ENCODE data around the gene JARID2.

The JARID2 gene

GRCh38 chr6:15382712-15383111 lies 136.8 kb downstream of the JARID2 start:
- no peak overlapping the region for H3K27ac Mint-ChIP-seq (ENCODE audit: low read depth)

GRCh38 chr6:15384901-15385300 lies 139.0 kb downstream of the JARID2 start:
- DNase-seq (ENCODE audit: low spot score in 2 of 2) (no peak), ATAC-seq (replicated peaks; ENCODE audit: extremely low read depth, poor library complexity, severe bottlenecking) (no peak)
- peaks cover 82% of the 10 kb centered on the region for H3K4me1 Mint-ChIP-seq
- no peaks in the 10 kb centered on the region for H3K9me3 Mint-ChIP-seq
- H3K36me3 Mint-ChIP-seq (ENCODE audit: insufficient read depth): no peaks in the 10 kb centered on the region
- no peaks in the 10 kb centered on the region for H3K27me3 Mint-ChIP-seq
- no peak overlapping the region for H3K4me3 Mint-ChIP-seq
- no peak overlapping the region for H3K27ac Mint-ChIP-seq (ENCODE audit: low read depth)

More at GRCh38 chr6:15382712-15383111, 136.8 kb downstream of the JARID2 start:
- Mint-ChIP-seq H3K27me3 (no peaks in the 10 kb centered on the region), H3K4me3 (no peak overlapping the region), H3K4me1 (peaks cover 73% of the 10 kb centered on the region), H3K9me3 (no peaks in the 10 kb centered on the region), H3K36me3 (ENCODE audit: insufficient read depth) (no peaks in the 10 kb centered on the region)
- ATAC-seq (replicated peaks; ENCODE audit: extremely low read depth, poor library complexity, severe bottlenecking) (no peak), DNase-seq (ENCODE audit: low spot score in 2 of 2) (no peak)

GRCh38 chr6:15385521-15385920 lies 139.7 kb downstream of the JARID2 start:
- peaks cover 80% of the 10 kb centered on the region for H3K4me1 Mint-ChIP-seq
- no peaks in the 10 kb centered on the region for H3K9me3 Mint-ChIP-seq
- H3K27me3 Mint-ChIP-seq: no peaks in the 10 kb centered on the region
- ATAC-seq (replicated peaks; ENCODE audit: extremely low read depth, poor library complexity, severe bottlenecking) (no peak), DNase-seq (ENCODE audit: low spot score in 2 of 2) (no peak)
- H3K4me3 Mint-ChIP-seq: no peak overlapping the region
- no peak overlapping the region for H3K27ac Mint-ChIP-seq (ENCODE audit: low read depth)
- no peaks in the 10 kb centered on the region for H3K36me3 Mint-ChIP-seq (ENCODE audit: insufficient read depth)

DNA sequence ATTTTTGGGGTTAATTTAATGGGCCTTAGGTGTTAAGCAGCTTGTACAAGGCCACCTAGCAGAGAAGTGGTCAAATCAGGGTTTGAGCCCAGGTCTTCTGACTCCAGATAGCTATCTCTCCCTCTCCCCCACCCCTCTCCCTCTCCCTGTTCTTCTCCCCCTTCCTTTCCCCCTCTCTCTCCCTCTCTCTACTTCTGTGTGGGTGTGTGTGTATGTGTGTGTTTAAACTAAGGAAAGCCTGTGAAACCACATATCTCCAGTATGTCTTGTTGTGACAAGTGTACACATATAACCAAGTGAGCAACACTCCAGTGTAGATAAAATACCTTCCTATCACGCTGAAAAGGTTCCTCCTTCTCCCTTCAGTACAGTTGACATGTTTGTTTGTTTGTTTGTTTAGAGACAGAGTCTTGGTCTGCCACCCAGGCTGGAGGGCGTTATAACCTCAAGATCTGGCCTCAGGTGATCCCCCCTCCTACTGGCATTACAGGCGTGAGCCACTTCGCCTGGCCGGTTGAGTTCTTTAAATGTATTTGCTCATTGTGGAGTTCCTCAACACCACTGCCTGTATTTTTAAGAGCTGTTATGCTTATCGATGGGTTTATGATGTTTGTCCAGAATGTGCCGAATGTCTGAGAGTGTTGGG lies 140.4 kb downstream of the JARID2 start:
- ATAC-seq (replicated peaks; ENCODE audit: extremely low read depth, poor library complexity, severe bottlenecking): no peak

DNA sequence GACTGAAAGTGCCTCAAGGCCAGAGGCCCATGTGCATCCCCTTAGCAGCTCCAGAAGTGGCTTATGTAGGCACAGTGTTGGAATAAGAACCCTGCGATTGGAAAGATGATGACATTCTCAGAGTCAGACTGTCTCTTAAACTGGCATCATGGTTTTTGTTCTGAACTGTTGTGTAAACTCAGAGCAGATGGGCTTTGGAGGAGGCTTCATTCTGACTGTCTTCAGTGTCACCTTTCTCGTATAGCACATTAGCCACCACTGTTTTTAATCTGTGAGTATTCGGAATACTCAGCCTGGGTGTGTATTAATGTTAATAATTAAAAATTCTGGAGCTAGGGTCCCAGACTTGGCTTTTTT lies 140.9 kb downstream of the JARID2 start:
- no peak for DNase-seq (ENCODE audit: low spot score in 2 of 2)
- no peaks in the 10 kb centered on the region for H3K27me3 Mint-ChIP-seq
- no peak overlapping the region for H3K27ac Mint-ChIP-seq (ENCODE audit: low read depth)
- H3K4me3 Mint-ChIP-seq: no peak overlapping the region
- no peaks in the 10 kb centered on the region for H3K9me3 Mint-ChIP-seq
- no peak for ATAC-seq (replicated peaks; ENCODE audit: extremely low read depth, poor library complexity, severe bottlenecking)
- H3K4me1 Mint-ChIP-seq: peaks cover 85% of the 10 kb centered on the region
- H3K36me3 Mint-ChIP-seq (ENCODE audit: insufficient read depth): peaks cover 2% of the 10 kb centered on the region

More for the DNA sequence above, 140.4 kb downstream of the JARID2 start:
- DNase-seq (ENCODE audit: low spot score in 2 of 2): no peak
- H3K4me3 Mint-ChIP-seq: no peak overlapping the region
- no peak overlapping the region for H3K27ac Mint-ChIP-seq (ENCODE audit: low read depth)
- H3K36me3 Mint-ChIP-seq (ENCODE audit: insufficient read depth): peaks cover under 1% of the 10 kb centered on the region
- no peaks in the 10 kb centered on the region for H3K9me3 Mint-ChIP-seq
- H3K27me3 Mint-ChIP-seq: no peaks in the 10 kb centered on the region
- peaks cover 85% of the 10 kb centered on the region for H3K4me1 Mint-ChIP-seq

DNA sequence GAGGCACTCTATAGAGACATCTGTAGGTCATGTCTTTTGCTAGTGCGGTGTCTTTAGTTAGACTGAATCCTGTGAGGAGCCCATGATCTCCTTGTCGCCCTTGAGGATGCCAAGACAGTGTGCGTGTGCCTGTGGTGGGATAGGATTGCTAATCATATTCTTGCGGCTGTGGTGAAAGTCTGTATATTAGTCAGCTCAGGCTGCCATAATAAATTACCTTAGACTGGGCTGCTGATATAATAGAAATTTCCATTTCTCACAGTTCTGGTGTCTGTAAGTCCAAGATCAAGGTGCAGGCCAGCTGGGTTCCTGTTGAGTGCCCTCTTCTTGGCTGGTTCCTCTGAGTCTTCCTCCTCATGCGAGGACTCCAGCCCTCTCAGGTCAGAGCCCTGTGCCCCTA lies 141.2 kb downstream of the JARID2 start:
- Mint-ChIP-seq H3K27ac (ENCODE audit: low read depth) (no peak overlapping the region), H3K27me3 (no peaks in the 10 kb centered on the region), H3K4me1 (peaks cover 83% of the 10 kb centered on the region), H3K36me3 (ENCODE audit: insufficient read depth) (peaks cover 2% of the 10 kb centered on the region), H3K9me3 (no peaks in the 10 kb centered on the region), H3K4me3 (no peak overlapping the region)
- ATAC-seq (replicated peaks; ENCODE audit: extremely low read depth, poor library complexity, severe bottlenecking) (no peak), DNase-seq (ENCODE audit: low spot score in 2 of 2) (no peak)

DNA sequence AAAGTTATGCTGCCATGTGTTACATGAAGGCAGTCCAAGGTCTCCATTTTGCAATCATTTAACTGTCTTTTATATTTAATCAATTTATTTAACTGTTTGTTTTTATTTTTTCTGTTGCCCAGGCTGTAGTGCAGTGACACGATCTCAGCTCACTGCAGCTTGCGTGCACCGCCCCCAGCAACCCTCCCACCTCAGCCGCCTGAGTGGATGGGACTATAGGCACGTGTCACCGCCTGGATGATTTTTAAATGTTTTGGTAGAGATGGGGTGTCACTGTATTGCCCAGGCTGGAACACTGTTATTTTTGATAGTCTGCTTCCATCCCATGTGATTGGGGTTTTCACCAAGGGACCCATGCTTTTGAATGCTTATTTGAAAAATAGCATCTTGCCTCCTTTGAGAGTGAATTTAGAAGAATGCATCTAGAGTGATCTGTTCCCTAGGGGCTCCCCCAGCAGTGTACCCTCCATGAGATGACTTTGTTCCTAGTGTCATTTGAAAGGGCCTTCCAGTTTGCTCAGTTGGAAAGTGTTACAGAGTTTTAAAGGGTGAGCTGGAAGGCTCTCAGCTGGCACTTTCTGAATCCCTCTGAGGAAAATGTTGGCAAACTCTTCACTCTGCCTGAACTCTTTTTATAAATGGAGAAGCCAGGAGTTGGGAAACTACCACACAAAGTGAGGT lies 143.4 kb downstream of the JARID2 start:
- H3K4me3 Mint-ChIP-seq: no peak overlapping the region
- H3K36me3 Mint-ChIP-seq (ENCODE audit: insufficient read depth): peaks cover 4% of the 10 kb centered on the region
- no peak overlapping the region for H3K27ac Mint-ChIP-seq (ENCODE audit: low read depth)
- no peak for ATAC-seq (replicated peaks; ENCODE audit: extremely low read depth, poor library complexity, severe bottlenecking)
- H3K27me3 Mint-ChIP-seq: no peaks in the 10 kb centered on the region
- H3K9me3 Mint-ChIP-seq: no peaks in the 10 kb centered on the region
- H3K4me1 Mint-ChIP-seq: peaks cover 67% of the 10 kb centered on the region
- DNase-seq (ENCODE audit: low spot score in 2 of 2): no peak

DNA sequence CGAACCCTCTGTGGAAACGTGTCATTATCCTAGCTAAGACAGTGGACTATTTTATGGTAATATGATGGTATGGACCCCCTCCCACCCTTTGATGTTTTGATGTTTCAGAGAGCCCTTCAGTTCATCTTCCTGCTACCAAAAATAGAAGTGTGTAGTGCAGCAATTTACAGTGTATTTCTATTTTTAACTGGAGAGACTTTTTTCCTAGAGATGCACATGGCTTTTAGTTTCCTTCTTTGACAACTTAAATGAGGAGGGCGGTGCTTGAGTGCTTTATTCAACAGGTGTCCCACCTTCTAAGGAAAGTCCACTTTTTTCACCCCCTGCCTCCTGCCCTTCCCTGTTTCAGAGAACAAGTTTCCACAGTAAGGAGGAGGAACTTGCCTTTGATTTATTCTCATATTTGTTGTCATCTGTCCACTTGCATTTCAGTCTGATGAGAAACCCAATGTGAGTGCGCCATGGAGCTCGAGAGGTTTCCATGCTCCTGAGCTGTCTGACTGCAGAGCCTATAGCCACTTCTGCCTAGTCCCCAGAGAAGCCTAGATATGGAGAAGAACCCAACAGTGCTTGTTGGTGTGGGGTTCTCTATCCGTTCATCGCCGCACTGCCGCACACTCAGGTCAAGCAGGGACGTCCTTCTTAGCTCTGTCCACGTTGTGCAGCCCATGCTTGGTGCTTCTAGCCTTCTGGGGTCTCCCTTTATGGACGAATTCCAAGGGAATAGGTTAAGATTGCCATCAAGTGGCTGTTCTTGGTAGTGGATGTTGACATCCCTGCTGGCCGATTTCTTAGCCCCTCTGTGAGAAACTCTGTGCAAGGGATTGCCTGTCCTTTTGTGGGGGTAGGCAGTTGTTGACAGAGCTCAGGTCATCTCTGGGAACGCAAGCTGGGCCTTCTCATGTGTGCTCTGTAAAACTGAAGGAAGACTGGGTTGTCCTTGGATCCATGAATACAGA lies 144.2 kb downstream of the JARID2 start:
- Mint-ChIP-seq H3K36me3 (ENCODE audit: insufficient read depth) (peaks cover 4% of the 10 kb centered on the region), H3K4me1 (peaks cover 59% of the 10 kb centered on the region), H3K4me3 (no peak overlapping the region), H3K27me3 (no peaks in the 10 kb centered on the region), H3K27ac (ENCODE audit: low read depth) (no peak overlapping the region), H3K9me3 (no peaks in the 10 kb centered on the region)
- DNase-seq (ENCODE audit: low spot score in 2 of 2) (no peak), ATAC-seq (replicated peaks; ENCODE audit: extremely low read depth, poor library complexity, severe bottlenecking) (no peak)

- Mint-ChIP-seq H3K9me3 (no peaks in the 10 kb centered on the region), H3K36me3 (ENCODE audit: insufficient read depth) (peaks cover 4% of the 10 kb centered on the region), H3K4me1 (peaks cover 48% of the 10 kb centered on the region), H3K27ac (ENCODE audit: low read depth) (no peak overlapping the region), H3K4me3 (no peak overlapping the region), H3K27me3 (no peaks in the 10 kb centered on the region)
- ATAC-seq (replicated peaks; ENCODE audit: extremely low read depth, poor library complexity, severe bottlenecking) (no peak), DNase-seq (ENCODE audit: low spot score in 2 of 2) (no peak)
Measured at GRCh38 chr6:15391500-15391899, 145.6 kb downstream of the JARID2 start.

DNA sequence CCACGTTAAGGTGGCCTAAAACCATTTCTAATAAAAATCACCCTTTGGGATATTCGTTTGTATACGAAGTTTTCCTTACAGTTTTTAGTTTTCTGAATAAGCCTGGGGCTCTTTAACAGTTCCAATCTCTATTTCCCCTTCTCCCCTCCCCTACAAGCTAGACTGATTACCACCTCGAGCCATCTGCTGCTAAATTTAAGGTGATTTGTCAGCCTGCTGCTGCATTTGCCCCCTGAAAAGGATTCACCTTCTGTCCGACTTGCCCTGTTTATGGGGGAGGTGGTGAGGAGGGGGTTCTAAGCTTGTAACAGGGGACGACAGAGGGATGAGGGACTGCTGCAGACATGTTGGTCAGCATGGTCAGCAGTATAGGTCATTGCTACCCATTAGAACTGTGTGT lies 146.3 kb downstream of the JARID2 start:
- no peaks in the 10 kb centered on the region for H3K27me3 Mint-ChIP-seq
- no peaks in the 10 kb centered on the region for H3K9me3 Mint-ChIP-seq
- H3K4me3 Mint-ChIP-seq: no peak overlapping the region
- H3K36me3 Mint-ChIP-seq (ENCODE audit: insufficient read depth): peaks cover 4% of the 10 kb centered on the region
- ATAC-seq (replicated peaks; ENCODE audit: extremely low read depth, poor library complexity, severe bottlenecking) (no peak), DNase-seq (ENCODE audit: low spot score in 2 of 2) (no peak)
- peaks cover 41% of the 10 kb centered on the region for H3K4me1 Mint-ChIP-seq
- H3K27ac Mint-ChIP-seq (ENCODE audit: low read depth): no peak overlapping the region

DNA sequence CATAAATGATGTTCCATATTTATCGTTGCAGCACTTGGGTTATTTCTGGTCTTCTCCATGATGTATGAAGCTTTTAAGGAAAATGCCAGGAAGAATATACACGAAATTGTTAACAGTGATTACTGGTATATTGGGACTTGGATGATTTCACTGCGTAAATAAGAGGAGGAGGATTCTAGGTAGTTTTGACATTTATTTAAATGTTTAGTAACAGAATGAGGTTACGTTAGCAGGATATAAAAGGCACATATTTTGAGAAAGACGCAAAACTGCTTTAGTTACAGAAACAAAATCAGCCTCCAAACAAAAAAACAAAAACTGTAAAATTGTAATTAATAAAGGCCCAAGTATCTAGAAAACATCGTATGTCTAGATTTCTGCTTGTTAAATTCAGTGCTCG lies 147.7 kb downstream of the JARID2 start:
- ATAC-seq (replicated peaks; ENCODE audit: extremely low read depth, poor library complexity, severe bottlenecking): no peak
- Mint-ChIP-seq H3K36me3 (ENCODE audit: insufficient read depth) (peaks cover 5% of the 10 kb centered on the region), H3K9me3 (no peaks in the 10 kb centered on the region), H3K27me3 (no peaks in the 10 kb centered on the region), H3K4me1 (peaks cover 35% of the 10 kb centered on the region), H3K4me3 (no peak overlapping the region), H3K27ac (ENCODE audit: low read depth) (no peak overlapping the region)
- DNase-seq (ENCODE audit: low spot score in 2 of 2): no peak

DNA sequence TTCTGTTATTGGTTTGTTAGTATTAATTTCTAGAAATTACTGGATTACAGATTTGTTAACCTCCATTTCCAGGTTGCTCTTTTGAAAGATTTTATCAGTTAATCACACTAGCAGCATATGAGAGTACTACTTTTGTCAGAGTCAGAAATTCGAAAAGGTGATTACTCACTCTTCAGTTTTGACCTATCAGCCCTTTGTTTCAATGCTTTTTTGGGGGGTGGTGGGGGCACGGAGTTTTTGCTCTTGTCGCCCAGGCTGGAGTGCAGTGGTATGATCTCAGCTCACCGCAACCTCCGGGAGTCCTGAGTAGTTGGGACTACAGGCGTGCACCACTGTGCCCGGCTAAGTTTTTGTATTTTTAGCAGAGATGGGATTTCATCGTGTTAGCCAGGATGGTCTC lies 149.2 kb downstream of the JARID2 start:
- peaks cover 36% of the 10 kb centered on the region for H3K4me1 Mint-ChIP-seq

More for the DNA sequence above, 149.2 kb downstream of the JARID2 start:
- Mint-ChIP-seq H3K36me3 (ENCODE audit: insufficient read depth) (peaks cover 5% of the 10 kb centered on the region), H3K27me3 (no peaks in the 10 kb centered on the region), H3K4me3 (no peak overlapping the region), H3K9me3 (no peaks in the 10 kb centered on the region), H3K27ac (ENCODE audit: low read depth) (no peak overlapping the region)
- no peak for ATAC-seq (replicated peaks; ENCODE audit: extremely low read depth, poor library complexity, severe bottlenecking)
- no peak for DNase-seq (ENCODE audit: low spot score in 2 of 2)
